Heart right ventricle (tissue), 16 donors: ENCODE results near the gene CCDC91. TPM values are rescaled to one million over a fixed set of nuclear protein-coding genes. Genes with fewer than 3 reads are reported as not detected.

Source experiments
- ATAC-seq, 8 donors: fragments of 200-7000 bp; cut with Tn5 transposase; one replicate each; pipeline ENCODE4 v1.9.1; 2020; ENCODE audit warnings: mild to moderate bottlenecking in 8 of 8, moderate library complexity in 8 of 8, moderate number of reproducible peaks in 1 of 8
- DNase-seq, 2 donors: peaks; one replicate each; pipeline ENCODE4 v3.0.0-alpha.2; 2020
- H3K27ac ChIP-seq, 10 donors: fragments of 200-600 bp; sonication (generic) in 2 of 10; one replicate each; pipeline versions ENCODE4 v1.5.0 to v1.8.0; 2020 to 2022; ENCODE audit warnings: mild to moderate bottlenecking in 3 of 10
- H3K27me3 ChIP-seq, 7 donors: fragments of 200-600 bp; one replicate each; pipeline ENCODE4 v1.8.0; 2021 to 2022; ENCODE audit warnings: mild to moderate bottlenecking in 2 of 7
- H3K36me3 ChIP-seq, 9 donors: fragments of 200-600 bp; sonication (generic) in 1 of 9; one replicate each; pipeline versions ENCODE4 v1.5.0 to v1.8.0; 2020 to 2022; ENCODE audit warnings: mild to moderate bottlenecking in 2 of 9
- H3K4me1 ChIP-seq, 9 donors: fragments of 200-600 bp; sonication (generic) in 1 of 9; one replicate each; pipeline versions ENCODE4 v1.5.0 to v1.8.0; 2020 to 2022; ENCODE audit warnings: mild to moderate bottlenecking in 4 of 9
- H3K4me3 ChIP-seq, 10 donors: fragments of 200-600 bp; sonication (generic) in 2 of 10; one replicate each; pipeline versions ENCODE4 v1.5.0 to v1.8.0; 2020 to 2022; ENCODE audit warnings: mild to moderate bottlenecking in 7 of 10, moderate library complexity in 2 of 10
- H3K9me3 ChIP-seq, 11 donors: fragments of 200-600 bp in 10 of 11; sonication (generic) in 2 of 11; one replicate each; pipeline versions ENCODE4 v1.5.0 to v1.8.0; 2013 to 2022; ENCODE audit warnings: mild to moderate bottlenecking in 2 of 11, control low read depth in 1 of 11, moderate library complexity in 1 of 11
- CTCF ChIP-seq, 9 donors: fragments of 200-600 bp; sonication (generic) in 2 of 9; IDR thresholded peaks; one replicate each; pipeline versions ENCODE4 v1.5.0 to v1.8.0; 2021 to 2022; ENCODE audit warnings: antibody characterized with exemption in 9 of 9, mild to moderate bottlenecking in 5 of 9, moderate library complexity in 1 of 9
- WGBS, 2 donors: extraction: QIAGEN DNeasy Blood & Tissue Kit; methylation state at CpG; one replicate each; pipeline ENCODE4 v1.1.7; 2013; ENCODE audit warnings: inconsistent platforms in 1 of 2; 5-methylcytosine and 5-hydroxymethylcytosine counted together
- intact Hi-C, 10 donors: fragments of 100-400 bp; cut with DNase I; formaldehyde crosslinking; loops; one replicate each; pipeline versions ENCODE4 v1.11.1 to v1.14.2; 2022
- polyA plus RNA-seq, 2 donors: library from polyadenylated mRNA; stranded (reverse); fragments of 200-250 nt; gene quantifications; one replicate each; pipeline ENCODE4 v1.2.3, GENCODE V29; 2013
- total RNA-seq, 10 donors: library from RNA; stranded (reverse); fragmentation: NEBNext Ultra II Directional in 3 of 10; extraction: Animal tissue kit (Norgen Biotek cat#: 25700) in 3 of 10; gene quantifications; one replicate each; pipeline versions ENCODE4 v1.2.1 to v1.2.4, GENCODE V29; 2021 to 2023
- donor health status: Arrhythmogenic right ventricular cardiomyopathy.
- donor health status: ischemic (EF 13 %, LVEDD 7.1; RV severe dilation, severe dysfunction).
- donor health status: healthy with polysubstance abuse.
- donor health status: DM: no; HTN: yes; CAD: no.
- donor health status: DM: no; HTN: no; CAD: no.
- donor health status: ischemic (EF 25% LVEDD 6.9; RV normal size, moderate dysfunction).
- donor health status: ischemic (EF 25% LVEDD 5.7; RV mildly dilated, moderate dysfunction).
- donor health status: healthy.
- donor health status: DM: yes; HTN: yes; CAD: no.
- donor health status: Ischemic cardiomyopathy.
- donor health status: ischemic (EF 35%, LVEDD 5.7; RV mildly dilated, moderate dysfunction).
- donor health status: nonischemic (EF 11% LVEDD 7.7; RV severe dilation, severe dysfunction).
- donor health status: DM: yes; HTN: yes; CAD: no.
- donor health status: PGD.
- donor health status: ischemic (EF 29% LVEDD 5.4; RV normal size, mild dysfunction).
- donor health status: nonischemic (EF 23%, LVEDD 6.1; RV moderate dilation, normal function).

Gene CCDC91
- total and polyA plus RNA-seq, 12 donors: 20.5 to 66.4 (median 54.5) TPM

- Histone ChIP-seq H3K27me3 (no peaks in the 10 kb centered on the region), H3K36me3 (peaks cover 0 to 9% (median 0%) of the 10 kb centered on the region in 9 donors), H3K9me3 (peaks cover 0 to 19% (median 9%) of the 10 kb centered on the region in 11 donors), H3K4me3 (no peak overlapping the region), H3K27ac (no peak overlapping the region), H3K4me1 (no peaks in the 10 kb centered on the region)
- ATAC-seq: no peak
- no peak for TF ChIP-seq CTCF (IDR thresholded peaks at IDR 0.05)
- no peak for DNase-seq
- 98% methylated on average over 1 of the region's 1 CpG for WGBS, 2 donors
- intact Hi-C loops: no loop called here
Measured at GRCh38 chr12:28278499-28278898, 88.2 kb downstream of the CCDC91 start.

GRCh38 chr12:28278960-28279359 lies 88.7 kb downstream of the CCDC91 start:
- no peak for TF ChIP-seq CTCF (IDR thresholded peaks at IDR 0.05)
- intact Hi-C loops: no loop called here
- Histone ChIP-seq H3K4me1 (no peaks in the 10 kb centered on the region), H3K36me3 (peaks cover 0 to 9% (median 0%) of the 10 kb centered on the region in 9 donors), H3K4me3 (no peak overlapping the region), H3K27ac (no peak overlapping the region), H3K27me3 (no peaks in the 10 kb centered on the region), H3K9me3 (peaks cover 0 to 22% (median 12%) of the 10 kb centered on the region in 11 donors)
- no peak for ATAC-seq
- 97 to 100% methylated on average over 1 of the region's 1 CpG for WGBS, 2 donors
- DNase-seq: no peak

GRCh38 chr12:28286352-28286751 lies 96.1 kb downstream of the CCDC91 start:
- Histone ChIP-seq H3K9me3 (peaks cover 0 to 86% (median 32%) of the 10 kb centered on the region in 11 donors), H3K4me1 (no peaks in the 10 kb centered on the region), H3K4me3 (no peak overlapping the region), H3K27ac (no peak overlapping the region), H3K36me3 (peaks cover 0 to 9% (median 0%) of the 10 kb centered on the region in 9 donors), H3K27me3 (no peaks in the 10 kb centered on the region)
- ATAC-seq (no peak), DNase-seq (no peak)
- TF ChIP-seq CTCF (IDR thresholded peaks at IDR 0.05): no peak
- intact Hi-C loops: no loop called here

- DNase-seq: no peak
- Histone ChIP-seq H3K36me3 (peaks cover 0 to 11% (median 0%) of the 10 kb centered on the region in 9 donors), H3K27ac (no peak overlapping the region), H3K9me3 (peaks cover 0 to 61% (median 20%) of the 10 kb centered on the region in 11 donors), H3K27me3 (no peaks in the 10 kb centered on the region), H3K4me3 (no peak overlapping the region), H3K4me1 (no peaks in the 10 kb centered on the region)
- intact Hi-C loops: no loop called here
- no peak for ATAC-seq
- TF ChIP-seq CTCF (IDR thresholded peaks at IDR 0.05): no peak
Measured at GRCh38 chr12:28290262-28290661, 100.0 kb downstream of the CCDC91 start.
